ENCODE results near the gene DHRS12.

DHRS12 gene

DNA sequence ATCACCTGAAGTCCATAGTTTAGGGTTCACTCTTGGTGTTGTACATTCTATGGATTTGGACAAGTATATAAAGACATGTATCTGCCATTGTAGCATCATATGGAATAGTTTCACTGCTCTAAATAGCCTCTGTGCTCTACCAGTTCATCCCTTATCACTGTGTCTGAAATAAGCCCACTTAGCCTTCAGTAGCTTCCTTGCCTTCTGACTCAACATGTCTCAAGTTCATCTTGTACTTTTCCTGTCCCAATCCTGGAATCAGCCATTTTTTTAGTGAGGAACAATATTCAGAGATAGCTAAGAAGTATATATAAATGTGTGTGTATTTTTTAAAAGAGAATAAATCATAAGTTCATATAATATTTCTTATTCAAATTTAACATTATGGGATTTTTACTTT is 79.2 kb downstream of the DHRS12 start:
- no peak for DNase-seq (ENCODE audit: low read depth)

GRCh38 chr13:51723529-51723928 is 80.4 kb downstream of the DHRS12 start:
- DNase-seq (ENCODE audit: low read depth) = no peak

DNA sequence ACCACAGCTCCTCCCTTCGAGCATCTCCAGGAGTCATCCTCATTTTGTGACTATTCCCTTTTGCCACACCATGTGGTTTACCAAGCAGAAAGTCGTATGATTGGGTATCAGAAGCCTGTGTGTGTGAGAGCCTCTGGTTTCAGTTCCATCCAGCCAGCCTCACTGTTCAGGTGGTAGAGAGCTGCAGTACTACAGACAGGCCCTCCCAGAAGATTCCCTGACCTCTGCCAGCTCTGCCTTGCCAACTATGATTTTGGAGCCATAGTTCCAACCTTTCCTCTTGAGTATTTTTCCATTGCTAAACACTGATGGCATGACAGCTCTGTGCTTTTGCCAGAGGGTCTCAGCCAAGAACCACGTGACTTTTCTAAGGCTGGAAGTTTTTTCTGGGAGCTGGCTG is 82.5 kb downstream of the DHRS12 start:
- DNase-seq (ENCODE audit: low read depth) = no peak

- no peak for DNase-seq (ENCODE audit: low read depth)
Observed at GRCh38 chr13:51719394-51719793, 84.6 kb downstream of the DHRS12 start.
